Cortex of kidney (tissue), 1 donor: Measurements from ENCODE around the gene ENTPD3.
"Not testable (repeated sequence)": the region's sequence is repeated elsewhere in the genome, so short reads cannot be mapped to it uniquely, and the experiment has no call there.

Source experiments
- DNase-seq: peaks from one replicate; lab custom pipeline; 2025; lab: John Stamatoyannopoulos, UW

The ENTPD3 gene

DNA sequence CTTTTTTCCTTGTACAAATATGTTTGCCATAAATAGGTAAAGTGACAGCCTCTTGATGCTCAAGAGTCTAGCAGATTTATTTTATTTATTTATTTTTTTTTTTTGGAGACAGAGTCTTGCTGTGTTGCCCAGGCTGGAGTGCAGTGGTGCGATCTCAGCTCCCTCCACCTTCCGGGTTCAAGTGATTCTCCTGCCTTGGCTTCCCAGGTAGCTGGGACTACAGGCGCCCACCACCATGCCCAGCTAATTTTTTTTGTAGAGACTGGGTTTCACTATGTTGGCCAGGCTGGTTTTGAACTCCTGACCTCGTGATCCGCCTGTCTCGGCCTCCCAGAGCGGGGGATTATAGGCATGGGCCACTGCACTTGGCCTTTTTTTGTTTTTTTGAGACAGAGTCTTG, 75.9 kb downstream of the ENTPD3 start:
- not testable (repeated sequence) for DNase-seq

GRCh38 chr3:40463579-40463978, 76.6 kb downstream of the ENTPD3 start:
- no peak for DNase-seq

DNA sequence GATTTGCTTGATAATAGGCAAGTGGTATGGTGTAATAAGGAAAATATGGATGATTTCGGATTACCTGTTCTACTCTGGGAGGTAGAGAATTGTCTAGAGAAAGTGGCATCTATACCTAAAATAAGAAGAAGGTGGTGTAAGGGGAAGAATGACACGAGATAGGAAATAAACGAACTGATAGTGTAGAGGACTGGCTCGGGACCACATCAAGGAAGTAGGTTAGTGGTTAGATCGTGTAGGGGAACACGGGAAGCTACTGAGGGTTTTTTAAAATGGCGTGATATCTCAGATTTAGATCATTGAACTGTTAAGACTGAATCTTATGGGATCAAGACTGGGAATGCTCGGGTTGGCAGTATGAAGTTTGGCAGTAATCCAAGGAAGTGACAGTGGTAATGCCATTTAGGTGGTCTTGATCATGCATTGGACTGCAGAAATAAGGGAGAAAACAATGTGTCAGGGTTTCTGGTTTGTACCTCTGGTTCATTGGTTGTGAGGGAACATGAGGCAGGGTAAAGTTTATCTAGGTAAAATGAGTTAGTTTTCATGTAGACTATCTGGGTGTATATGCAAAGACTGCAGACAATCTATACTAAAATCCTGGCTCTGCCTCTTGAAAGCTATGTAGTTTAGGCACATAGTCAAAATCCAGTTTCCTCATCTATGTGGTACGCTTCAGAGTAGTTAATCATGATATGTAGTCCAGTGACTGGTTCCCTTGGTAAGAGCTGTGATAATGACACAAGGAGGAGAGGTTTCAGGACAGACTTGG, 77.5 kb downstream of the ENTPD3 start:
- DNase-seq, result no peak

GRCh38 chr3:40465111-40465407, 78.1 kb downstream of the ENTPD3 start:
- DNase-seq, result no peak

DNA sequence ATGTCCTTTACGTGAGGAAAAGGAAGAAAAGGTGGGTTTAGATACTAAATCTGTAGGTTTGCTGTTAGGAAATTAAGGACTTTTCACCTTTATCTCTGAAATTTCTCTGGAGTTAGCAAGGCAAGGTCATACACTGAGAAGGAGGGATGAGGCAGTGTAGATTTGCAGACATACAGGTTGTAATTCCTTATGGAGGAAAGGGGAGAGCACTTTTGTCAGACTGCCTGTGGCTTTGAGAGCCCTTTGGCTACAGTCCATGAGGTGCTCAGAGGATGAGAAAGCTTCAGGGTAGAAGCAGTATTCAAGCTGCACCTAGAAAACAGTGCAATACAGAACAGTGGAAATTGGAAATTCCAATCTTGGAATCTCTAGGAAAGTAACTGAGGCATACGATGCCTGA, 78.5 kb downstream of the ENTPD3 start:
- DNase-seq, result no peak

DNA sequence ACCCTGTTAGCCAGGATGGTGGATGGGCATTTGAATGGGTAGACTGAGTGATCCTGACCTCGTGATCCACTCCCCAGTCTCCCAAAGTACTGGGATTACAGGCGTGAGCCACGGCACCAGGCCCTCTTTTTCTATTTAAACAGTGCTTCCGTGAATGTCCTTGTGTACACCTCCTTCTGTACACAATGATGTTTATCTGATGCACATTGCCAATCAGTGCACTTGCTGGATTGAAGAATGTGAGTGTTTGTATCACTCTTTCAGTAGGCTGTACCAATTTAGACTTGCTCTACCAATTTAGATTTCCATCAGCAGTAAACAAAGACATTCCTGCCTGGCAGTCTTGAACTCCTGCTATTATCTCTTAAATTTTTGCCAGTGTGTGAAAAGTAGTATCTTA, 81.0 kb downstream of the ENTPD3 start:
- DNase-seq, result no peak

DNA sequence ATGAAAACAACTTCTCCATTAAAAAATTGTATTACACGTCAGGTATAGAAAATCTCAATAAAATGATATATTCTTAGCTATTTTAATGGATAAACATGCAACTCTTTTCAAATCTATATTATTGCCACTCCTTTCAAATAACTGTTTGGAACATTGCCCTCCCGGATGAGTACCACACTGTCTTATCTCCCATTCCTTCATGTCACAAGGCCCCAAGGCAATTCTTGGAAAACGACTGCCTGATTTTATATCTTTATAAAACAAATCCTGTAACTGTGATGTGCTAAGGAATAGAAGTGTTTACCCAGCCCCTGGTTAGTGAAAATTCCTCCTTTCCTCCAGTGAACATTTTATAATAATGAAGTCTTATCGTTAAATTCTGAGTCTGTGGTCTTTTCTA, 83.7 kb downstream of the ENTPD3 start:
- no peak for DNase-seq

- no peak for DNase-seq
Observed at GRCh38 chr3:40476478-40477470, 89.8 kb downstream of the ENTPD3 start, which contains the start of gene ZNF619. ZNF619 (plus strand) TSS chr3:40477122; CDS start chr3:40477980, 858 bp downstream.

DNA sequence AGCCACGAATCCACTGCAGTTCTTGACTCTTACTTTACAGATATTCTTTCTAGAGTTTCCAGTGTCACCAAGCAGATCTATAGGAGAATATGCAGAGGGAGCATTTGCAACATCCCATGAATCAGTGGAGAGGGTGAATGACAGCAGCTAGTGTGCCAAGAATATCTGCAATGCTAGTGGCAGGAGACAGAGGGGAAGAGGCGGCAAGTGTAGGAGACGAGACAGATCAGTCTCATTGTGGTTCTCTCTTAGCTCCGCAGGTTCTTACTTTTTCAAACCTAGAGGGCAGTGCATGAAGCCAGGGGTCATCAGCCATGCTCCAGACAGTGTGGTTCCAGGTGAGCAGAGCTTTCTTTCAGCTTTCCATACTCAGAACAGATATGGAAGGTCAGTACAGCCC, 90.7 kb downstream of the ENTPD3 start:
- DNase-seq, result no peak
